HepG2 (cell line): ENCODE results near the gene NECAB2. TPM values are rescaled to one million over a fixed set of nuclear protein-coding genes. Genes with fewer than 3 reads are reported as not detected.

Source experiments
- ATAC-seq: fragments of 200-7000 bp; cut with Tn5 transposase; 3 replicates; pipeline ENCODE4 v1.9.1; 2020; ENCODE audit warnings: mild to moderate bottlenecking, moderate library complexity
- BruUV-seq: library from RNA; stranded (reverse); fragments of 400-500 nt; replicated peaks from 2 replicates; lab custom pipeline; 2021; lab: Mats Ljungman, UMichigan
- CTCF ChIA-PET: fragments of 300-600 bp; formaldehyde crosslinking; extraction: SDS; loops from one replicate; lab custom pipeline; 2021; ENCODE audit warnings: low total read pairs, inconsistent platforms, low intra/inter-chr PET ratio; lab: Yijun Ruan, JAX
- POLR2A ChIA-PET: fragments of 350-600 bp; sonication (Branson Sonifier 250); formaldehyde crosslinking; loops from one replicate; lab custom pipeline; 2020; ENCODE audit warnings: antibody characterized with exemption, inconsistent platforms; lab: Yijun Ruan, JAX
- DNase-seq: peaks from one replicate; pipeline ENCODE4 v3.0.0-alpha.2; 2015; ENCODE audit warnings: low spot score
- FAIRE-seq: peaks from 3 replicates; lab custom pipeline; 2011; peaks lifted over from hg19 to GRCh38; lab: Jason Lieb, UNC
- H2AFZ ChIP-seq: one replicate; pipeline ENCODE4 v1.6.1; 2011; ENCODE audit warnings: low read length, inconsistent platforms
- H3K27ac ChIP-seq: fragments of 300-600 bp; 3 replicates; pipeline ENCODE4 v1.8.0; 2011; ENCODE audit warnings: mixed run types, mild to moderate bottlenecking, mixed read lengths, low read length, inconsistent platforms; ENCODE audit not compliant: insufficient read depth; ENCODE audit errors: extremely low read length
- H3K27me3 ChIP-seq, 2 experiments: fragments of 200-600 bp in 1 of 2; 2 replicates in 1 of 2; 3 replicates in 1 of 2; pipeline versions ENCODE4 v1.6.0 to v1.8.0; 2011; ENCODE audit warnings: low read length in 2 of 2, mild to moderate bottlenecking in 2 of 2, moderate library complexity in 2 of 2, inconsistent platforms in 1 of 2; ENCODE audit not compliant: insufficient read depth in 2 of 2, control insufficient read depth in 1 of 2
- H3K36me3 ChIP-seq, 2 experiments: fragments of 200-600 bp in 1 of 2; replicated peaks in 1 of 2; 2 replicates in 1 of 2; 3 replicates in 1 of 2; pipeline versions ENCODE4 v1.5.1 to v1.8.0; 2011; ENCODE audit warnings: low read length in 2 of 2, inconsistent platforms in 1 of 2; ENCODE audit not compliant: insufficient read depth in 2 of 2, control insufficient read depth in 1 of 2
- H3K4me1 ChIP-seq: 2 replicates; pipeline ENCODE4 v1.5.1; 2012; ENCODE audit warnings: low read length, inconsistent platforms; ENCODE audit not compliant: insufficient read depth
- H3K4me2 ChIP-seq: 2 replicates; pipeline ENCODE4 v1.6.0; 2011; ENCODE audit warnings: low read depth, low read length, inconsistent platforms
- H3K4me3 ChIP-seq, 3 experiments: fragments of 200-600 bp in 1 of 3; sonication (generic), shearing (Covaris generic) in 1 of 3; replicated peaks in 1 of 3; 2 replicates each; pipeline ENCODE4 v1.5.1; 2011 to 2016; ENCODE audit warnings: low read length in 3 of 3, inconsistent platforms in 2 of 3, low read depth in 2 of 3, mild to moderate bottlenecking in 2 of 3, control low read depth in 1 of 3, mixed read lengths in 1 of 3; ENCODE audit not compliant: insufficient read depth in 1 of 3
- H3K79me2 ChIP-seq: one replicate; pipeline ENCODE4 v1.6.1; 2011; ENCODE audit warnings: low read length, inconsistent platforms; ENCODE audit not compliant: insufficient read depth
- H3K9ac ChIP-seq: 2 replicates; pipeline ENCODE4 v1.6.0; 2011; ENCODE audit warnings: mild to moderate bottlenecking, low read depth, low read length, inconsistent platforms; ENCODE audit not compliant: insufficient read depth
- H3K9me3 ChIP-seq: 2 replicates; pipeline ENCODE4 v1.5.1; 2012; ENCODE audit warnings: mild to moderate bottlenecking, low read length
- H4K20me1 ChIP-seq: 2 replicates; pipeline ENCODE4 v1.6.0; 2011; ENCODE audit warnings: inconsistent platforms, mild to moderate bottlenecking, low read length, moderate library complexity; ENCODE audit not compliant: insufficient read depth
- ARNTL ChIP-seq: sonication (generic); formaldehyde crosslinking; IDR thresholded peaks from 2 replicates; pipeline ENCODE4 v1.4.0; 2020; ENCODE audit warnings: mild to moderate bottlenecking, missing genetic modification reagents
- ATF7-NPFF ChIP-seq: sonication (generic); formaldehyde crosslinking; IDR thresholded peaks from 2 replicates; pipeline ENCODE4 v1.8.1; 2023; ENCODE audit warnings: mild to moderate bottlenecking, low read depth, missing genetic modification reagents, moderate library complexity
- CEBPZ ChIP-seq: IDR thresholded peaks from 2 replicates; pipeline ENCODE4 v1.6.1; 2012; ENCODE audit warnings: low read length, improper control_type of control experiment
- HNRNPLL ChIP-seq: fragments of 200-400 bp; formaldehyde crosslinking; IDR thresholded peaks from 2 replicates; pipeline ENCODE4 v1.6.1; 2017; ENCODE audit warnings: mild to moderate bottlenecking, low read depth, low read length; ENCODE audit not compliant: poor library complexity, severe bottlenecking
- JUNB ChIP-seq: sonication (generic); formaldehyde crosslinking; IDR thresholded peaks from 2 replicates; pipeline ENCODE4 v1.8.0; 2022; ENCODE audit warnings: missing genetic modification reagents, mild to moderate bottlenecking, borderline replicate concordance
- YEATS4 ChIP-seq: sonication (generic); formaldehyde crosslinking; IDR thresholded peaks from 2 replicates; pipeline ENCODE4 v1.4.0; 2020; ENCODE audit warnings: missing genetic modification reagents, borderline replicate concordance
- ZBTB26 ChIP-seq: IDR thresholded peaks from 2 replicates; pipeline ENCODE4 v1.6.1; 2016; ENCODE audit warnings: missing compliant biosample characterization, missing genetic modification reagents, borderline replicate concordance
- ZBTB33 ChIP-seq: sonication (generic); formaldehyde crosslinking; IDR thresholded peaks from 2 replicates; pipeline ENCODE4 v1.4.0; 2020; ENCODE audit warnings: missing genetic modification reagents
- ZNF224 ChIP-seq: sonication (generic); formaldehyde crosslinking; IDR thresholded peaks from 2 replicates; pipeline ENCODE4 v1.5.0; 2020; ENCODE audit warnings: mild to moderate bottlenecking, missing genetic modification reagents
- ZNF275 ChIP-seq: sonication (generic); formaldehyde crosslinking; IDR thresholded peaks from 2 replicates; pipeline ENCODE4 v1.8.0; 2022; ENCODE audit warnings: missing genetic modification reagents, mild to moderate bottlenecking, inconsistent platforms, borderline replicate concordance
- ZNF513 ChIP-seq: sonication (generic); formaldehyde crosslinking; conservative IDR thresholded peaks from 2 replicates; pipeline ENCODE4 v1.5.0; 2020; ENCODE audit warnings: missing genetic modification reagents
- ZNF660 ChIP-seq: sonication (generic); formaldehyde crosslinking; IDR thresholded peaks from 2 replicates; pipeline ENCODE4 v1.5.1; 2020; ENCODE audit warnings: mild to moderate bottlenecking, low read depth, missing genetic modification reagents, borderline replicate concordance
- WGBS: methylation state at CpG from one replicate; pipeline ENCODE4 v1.1.6; 2017; ENCODE audit warnings: low lambda C conversion rate; 5-methylcytosine and 5-hydroxymethylcytosine counted together
- in situ Hi-C: cut with HindIII; loops from 2 replicates; pipeline ENCODE4 v1.10.0; 2017; ENCODE audit warnings: low pct_unique_long_range_greater_than_20kb; ENCODE audit not compliant: extremely low pct_ligation_motif_present
- intact Hi-C: fragments of 100-400 bp; cut with micrococcal nuclease; formaldehyde crosslinking; loops from one replicate; pipeline ENCODE4 v1.10.0; 2022; ENCODE audit not compliant: unreplicated experiment
- polyA plus RNA-seq, 8 experiments: library from polyadenylated mRNA; depleted of rRNA in 3 of 8; stranded (reverse) in 7 of 8; unstranded in 1 of 8; fragments of >200 nt; fragmentation: Illumina TruSeq in 4 of 8; extraction: Trizol in 4 of 8; gene quantifications; 2 replicates each; pipeline versions ENCODE4 v1.2.1 to v1.2.3, GENCODE V29; 2011 to 2016; ENCODE audit warnings: low read depth in 4 of 8, missing spikeins in 1 of 8, mixed read lengths in 1 of 8; ENCODE audit not compliant: insufficient read depth in 1 of 8
- total RNA-seq, 5 experiments: library from RNA; depleted of rRNA; stranded (reverse); fragments of >200 nt; fragmentation: Illumina TruSeq; extraction: Trizol; gene quantifications; 2 replicates each; pipeline ENCODE4 v1.2.3, GENCODE V29; 2016; ENCODE audit warnings: low read depth in 1 of 5

The NECAB2 gene
- total and polyA plus RNA-seq, 2 of the 13 experiments (the other 11 are each of a cell fraction or from before 2014, with no cell fraction given) = 0.21 to 0.49 TPM

- peaks cover 97% of the 10 kb centered on the region for H3K4me1 ChIP-seq
- H3K36me3 ChIP-seq = no peaks in the 10 kb centered on the region
- H3K9me3 ChIP-seq = no peaks in the 10 kb centered on the region
- no peak overlapping the region for H3K9ac ChIP-seq
- H3K27ac ChIP-seq = no peak overlapping the region
- DNase-seq = no peak
- POLR2A ChIA-PET = interaction anchor here (1.1 to 4.3 kb wide), 3 partner anchors 11 to 15 kb away, joined by 4 to 58 read pairs (median 4); partner anchors contain the start of gene OSGIN1
- FAIRE-seq = no peak
- H2AFZ ChIP-seq = no peak overlapping the region
- no peaks in the 10 kb centered on the region for H4K20me1 ChIP-seq
- H3K4me2 ChIP-seq = peak overlapping the region; percentile 74
- peak; percentile 3 for ATAC-seq
- in situ Hi-C loops (no loop called here), intact Hi-C loops (loop anchor here (2.0 kb wide), 1 partner anchor 13 kb away; no protein-coding TSS in a partner anchor)
- H3K27me3 ChIP-seq = peaks cover 4 to 29% of the 10 kb centered on the region in 2 experiments; a peak in 3 of 5 replicates
- BruUV-seq = no TSS peak
- CTCF ChIA-PET = no interaction called here
- no peaks in the 10 kb centered on the region for H3K79me2 ChIP-seq
- no peak overlapping the region; a peak in 1 of 6 replicates for H3K4me3 ChIP-seq
- WGBS = 52% methylated on average over 14 of the region's 14 CpGs
- TF ChIP-seq ZBTB33 (CRISPR knock-in tag) (0 out of 2 replicates have a peak, but pooled peaks have one; percentile 33), ZNF275 (0 out of 2 replicates have a peak, but pooled peaks have one; percentile 24), ARNTL (CRISPR knock-in tag) (no peak), HNRNPLL (peak; percentile 20), ZNF513 (no peak), YEATS4 (0 out of 2 replicates have a peak, but pooled peaks have one; percentile 2), ATF7-NPFF (peak; percentile 49; the same call in 1 of the 2 replicates), ZNF660 (CRISPR knock-in tag) (no peak), JUNB (CRISPR knock-in tag) (no peak), ZNF224 (CRISPR knock-in tag) (no peak), CEBPZ (no peak), ZBTB26 (CRISPR knock-in tag) (0 out of 2 replicates have a peak, but pooled peaks have one; percentile 69)
Observed at GRCh38 chr16:83942074-83942473, 26.0 kb upstream of the NECAB2 start.
